HG02943 (cell line): ENCODE measurements around the gene GRM7.
A peak's percentile ranks its signal among the peaks of the same experiment; 100 is the strongest.

Source experiments
- ATAC-seq: cut with Tn5 transposase; IDR thresholded peaks from one replicate; pipeline ENCODE4 v1.9.1; 2021; ENCODE audit warnings: mild to moderate bottlenecking, low read depth, moderate library complexity; ENCODE audit not compliant: unreplicated experiment

The GRM7 gene

GRCh38 chr3:7447197-7447769 lies 586.4 kb downstream of the GRM7 start:
- peak; percentile 94 for ATAC-seq

- ATAC-seq: no peak
These were observed 595.5 kb downstream of the GRM7 start for GRCh38 chr3:7456386-7456785.

GRCh38 chr3:7461202-7461825 lies 600.4 kb downstream of the GRM7 start:
- ATAC-seq: peak; percentile 91

GRCh38 chr3:7469866-7470265 lies 609.0 kb downstream of the GRM7 start:
- ATAC-seq: no peak

GRCh38 chr3:7484636-7485035 lies 623.7 kb downstream of the GRM7 start:
- no peak for ATAC-seq

- no peak for ATAC-seq
These were observed 626.8 kb downstream of the GRM7 start for GRCh38 chr3:7487763-7488162.

GRCh38 chr3:7489417-7489816 lies 628.5 kb downstream of the GRM7 start:
- no peak for ATAC-seq

- ATAC-seq: no peak
These were observed 637.8 kb downstream of the GRM7 start for GRCh38 chr3:7498715-7499114.

- no peak for ATAC-seq
These were observed 642.5 kb downstream of the GRM7 start for GRCh38 chr3:7503431-7503830.

GRCh38 chr3:7504886-7505775 lies 644.2 kb downstream of the GRM7 start:
- no peak for ATAC-seq

- no peak for ATAC-seq
These were observed 645.8 kb downstream of the GRM7 start for GRCh38 chr3:7506606-7507180.

- no peak for ATAC-seq
These were observed 647.9 kb downstream of the GRM7 start for GRCh38 chr3:7508821-7509220.

- no peak for ATAC-seq
These were observed 651.1 kb downstream of the GRM7 start for GRCh38 chr3:7512048-7512447.

GRCh38 chr3:7518026-7518425 lies 657.1 kb downstream of the GRM7 start:
- ATAC-seq: no peak

GRCh38 chr3:7518456-7518855 lies 657.5 kb downstream of the GRM7 start:
- no peak for ATAC-seq

- no peak for ATAC-seq
These were observed 659.1 kb downstream of the GRM7 start for GRCh38 chr3:7520059-7520458.

GRCh38 chr3:7520593-7520992 lies 659.7 kb downstream of the GRM7 start:
- ATAC-seq: no peak

- ATAC-seq: no peak
These were observed 675.6 kb downstream of the GRM7 start for GRCh38 chr3:7536510-7536909.

- ATAC-seq: no peak
These were observed 676.0 kb downstream of the GRM7 start for GRCh38 chr3:7536921-7537320.

- ATAC-seq: no peak
These were observed 682.5 kb downstream of the GRM7 start for GRCh38 chr3:7543294-7543880.

GRCh38 chr3:7545334-7545733 lies 684.4 kb downstream of the GRM7 start:
- no peak for ATAC-seq
